ENCODE data around the gene SP7. TPM values are rescaled to one million over a fixed set of nuclear protein-coding genes. Genes with fewer than 3 reads are reported as not detected.

The SP7 gene
- total RNA-seq, 1 donor from 2014 or later, result 0.11 TPM

DNA sequence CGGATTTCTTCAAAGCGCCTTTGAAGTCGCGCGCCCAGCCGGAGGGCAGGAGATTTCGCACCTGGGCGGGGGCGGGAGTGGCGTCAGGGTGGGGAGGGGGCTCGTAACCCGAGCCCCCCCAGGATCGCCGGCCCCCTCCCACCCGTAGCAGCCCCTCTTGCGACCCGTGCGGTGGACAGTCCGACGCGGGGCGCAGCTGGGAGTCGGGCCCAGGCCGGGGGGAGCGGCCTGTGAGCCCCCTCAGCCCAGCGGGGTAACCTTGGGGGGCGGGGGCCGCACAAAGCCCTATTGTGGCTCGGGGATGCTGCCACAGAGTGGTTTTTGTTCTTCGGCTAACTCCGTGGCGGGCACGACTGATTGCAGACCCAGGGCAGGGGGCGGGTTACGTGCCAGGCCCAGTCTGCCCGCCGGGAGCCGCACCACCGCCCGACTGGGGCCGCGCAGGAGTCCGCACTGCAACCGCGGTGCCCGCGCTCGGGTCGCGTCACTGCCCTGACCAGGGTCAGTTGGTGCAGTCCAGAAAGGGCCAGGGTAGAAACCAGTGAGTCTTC, 10.6 kb downstream of the SP7 start:
- no peak for DNase-seq (ENCODE audit: low spot score)
- intact Hi-C loops (cut with micrococcal nuclease), result loop anchor here (2.0 kb wide), 3 partner anchors 55 to 183 kb away; partner anchors contain the start of genes ITGB7 and SP1
- Mint-ChIP-seq H3K27ac (peak overlapping the region; percentile 44), H3K27me3 (ENCODE audit: low read depth) (peaks cover 6% of the 10 kb centered on the region), H3K9me3 (no peaks in the 10 kb centered on the region), H3K4me3 (ENCODE audit: low read depth) (peak overlapping the region; percentile 92), H3K36me3 (ENCODE audit: low read depth) (peaks cover 3% of the 10 kb centered on the region), H3K4me1 (ENCODE audit: low read depth) (peaks cover 25% of the 10 kb centered on the region)

- Mint-ChIP-seq H3K4me1 (ENCODE audit: low read depth) (peaks cover 30% of the 10 kb centered on the region), H3K4me3 (ENCODE audit: low read depth) (peak overlapping the region; percentile 92), H3K27me3 (ENCODE audit: low read depth) (peaks cover 6% of the 10 kb centered on the region), H3K9me3 (no peaks in the 10 kb centered on the region), H3K36me3 (ENCODE audit: low read depth) (peaks cover 5% of the 10 kb centered on the region), H3K27ac (peak overlapping the region; percentile 99)
- intact Hi-C loops (cut with micrococcal nuclease), result loop anchor here (1.0 to 2.0 kb wide), 7 partner anchors 20 to 184 kb away; partner anchors contain the start of genes CSAD, ITGB7, SP1 and ZNF740
- peak; percentile 84 for DNase-seq (ENCODE audit: low spot score)
Measured at GRCh38 chr12:53324779-53325510, 11.2 kb downstream of the SP7 start.

- H3K9me3 Mint-ChIP-seq, result no peaks in the 10 kb centered on the region
- peak overlapping the region; percentile 99 for H3K27ac Mint-ChIP-seq
Measured at GRCh38 chr12:53324113-53324778, 11.9 kb downstream of the SP7 start.

GRCh38 chr12:53320352-53321195, 15.6 kb downstream of the SP7 start:
- intact Hi-C loops (cut with micrococcal nuclease), result loop anchor here (1.0 kb wide), 4 partner anchors 21 to 181 kb away; partner anchors contain the start of genes ESPL1, MYG1, PFDN5 and TARBP2
- Mint-ChIP-seq H3K36me3 (ENCODE audit: low read depth) (peaks cover 23% of the 10 kb centered on the region), H3K9me3 (no peaks in the 10 kb centered on the region), H3K27me3 (ENCODE audit: low read depth) (no peaks in the 10 kb centered on the region), H3K4me3 (ENCODE audit: low read depth) (peak overlapping the region; percentile 99), H3K4me1 (ENCODE audit: low read depth) (peaks cover 33% of the 10 kb centered on the region), H3K27ac (peak overlapping the region; percentile 98)
- DNase-seq (ENCODE audit: low spot score), result no peak

More at GRCh38 chr12:53324113-53324778, 11.9 kb downstream of the SP7 start:
- Mint-ChIP-seq H3K4me3 (ENCODE audit: low read depth) (peak overlapping the region; percentile 92), H3K4me1 (ENCODE audit: low read depth) (peaks cover 31% of the 10 kb centered on the region), H3K27me3 (ENCODE audit: low read depth) (peaks cover 5% of the 10 kb centered on the region), H3K36me3 (ENCODE audit: low read depth) (peaks cover 7% of the 10 kb centered on the region)
- intact Hi-C loops (cut with micrococcal nuclease), result loop anchor here (1.0 to 2.0 kb wide), 7 partner anchors 21 to 185 kb away; partner anchors contain the start of genes CSAD, ITGB7, SP1 and ZNF740
- DNase-seq (ENCODE audit: low spot score), result peak; percentile 65

DNA sequence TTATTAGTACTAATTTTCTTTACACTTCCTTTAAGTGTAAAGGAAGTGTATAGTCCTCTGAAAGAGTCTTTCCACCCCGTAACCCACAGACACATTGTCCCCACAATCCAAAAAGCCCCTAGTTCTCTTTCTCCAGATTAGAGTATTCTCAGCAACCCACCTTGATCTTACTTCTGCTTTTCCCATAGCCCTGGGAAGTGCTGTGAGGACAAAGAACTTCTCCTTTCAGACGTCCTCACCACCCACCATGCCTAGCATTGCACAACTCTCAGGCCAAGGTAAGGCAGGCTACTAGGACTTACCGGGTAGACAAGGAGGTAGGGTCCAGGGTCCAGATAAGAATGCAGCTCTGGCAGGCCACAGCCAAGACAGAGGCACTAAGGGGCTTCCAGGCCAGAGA, 22.2 kb downstream of the SP7 start:
- H3K36me3 Mint-ChIP-seq (ENCODE audit: low read depth), result peaks cover 52% of the 10 kb centered on the region
- no peak overlapping the region for H3K4me3 Mint-ChIP-seq (ENCODE audit: low read depth)
- no peak overlapping the region for H3K27ac Mint-ChIP-seq
- DNase-seq (ENCODE audit: low spot score), result no peak
- peaks cover 2% of the 10 kb centered on the region for H3K4me1 Mint-ChIP-seq (ENCODE audit: low read depth)
- H3K9me3 Mint-ChIP-seq, result no peaks in the 10 kb centered on the region
- no peaks in the 10 kb centered on the region for H3K27me3 Mint-ChIP-seq (ENCODE audit: low read depth)
- intact Hi-C loops (cut with micrococcal nuclease), result no loop called here

GRCh38 chr12:53308276-53308675, 27.9 kb downstream of the SP7 start:
- Mint-ChIP-seq H3K4me3 (ENCODE audit: low read depth) (no peak overlapping the region), H3K4me1 (ENCODE audit: low read depth) (no peaks in the 10 kb centered on the region), H3K27ac (no peak overlapping the region), H3K36me3 (ENCODE audit: low read depth) (peaks cover 54% of the 10 kb centered on the region), H3K9me3 (no peaks in the 10 kb centered on the region), H3K27me3 (ENCODE audit: low read depth) (no peaks in the 10 kb centered on the region)
- intact Hi-C loops (cut with micrococcal nuclease), result no loop called here
- DNase-seq (ENCODE audit: low spot score), result no peak

GRCh38 chr12:53306826-53307225, 29.3 kb downstream of the SP7 start:
- no peaks in the 10 kb centered on the region for H3K27me3 Mint-ChIP-seq (ENCODE audit: low read depth)
- intact Hi-C loops (cut with micrococcal nuclease), result no loop called here
- no peak for DNase-seq (ENCODE audit: low spot score)
- no peak overlapping the region for H3K4me3 Mint-ChIP-seq (ENCODE audit: low read depth)
- peaks cover 65% of the 10 kb centered on the region for H3K36me3 Mint-ChIP-seq (ENCODE audit: low read depth)
- no peak overlapping the region for H3K27ac Mint-ChIP-seq
- H3K4me1 Mint-ChIP-seq (ENCODE audit: low read depth), result peaks cover 7% of the 10 kb centered on the region
- no peaks in the 10 kb centered on the region for H3K9me3 Mint-ChIP-seq

GRCh38 chr12:53302903-53303302, 33.3 kb downstream of the SP7 start:
- Mint-ChIP-seq H3K27me3 (ENCODE audit: low read depth) (no peaks in the 10 kb centered on the region), H3K4me3 (ENCODE audit: low read depth) (peak overlapping the region; percentile 48), H3K9me3 (no peaks in the 10 kb centered on the region), H3K4me1 (ENCODE audit: low read depth) (peaks cover 35% of the 10 kb centered on the region), H3K27ac (peak overlapping the region; percentile 29), H3K36me3 (ENCODE audit: low read depth) (peaks cover 76% of the 10 kb centered on the region)
- intact Hi-C loops (cut with micrococcal nuclease), result no loop called here
- DNase-seq (ENCODE audit: low spot score), result no peak

GRCh38 chr12:53300187-53300586, 36.0 kb downstream of the SP7 start:
- no peak for DNase-seq (ENCODE audit: low spot score)
- peaks cover 50% of the 10 kb centered on the region for H3K4me1 Mint-ChIP-seq (ENCODE audit: low read depth)
- no peaks in the 10 kb centered on the region for H3K27me3 Mint-ChIP-seq (ENCODE audit: low read depth)
- H3K36me3 Mint-ChIP-seq (ENCODE audit: low read depth), result peaks cover 82% of the 10 kb centered on the region
- no peaks in the 10 kb centered on the region for H3K9me3 Mint-ChIP-seq
- intact Hi-C loops (cut with micrococcal nuclease), result no loop called here
- H3K4me3 Mint-ChIP-seq (ENCODE audit: low read depth), result peak overlapping the region; percentile 97
- peak overlapping the region; percentile 86 for H3K27ac Mint-ChIP-seq

- peak; percentile 84 for DNase-seq (ENCODE audit: low spot score)
- intact Hi-C loops (cut with micrococcal nuclease), result loop anchor here (1.0 to 5.0 kb wide), 5 partner anchors 22 to 119 kb away; partner anchors contain the start of genes AAAS, CSAD, ESPL1 and SP1
- H3K27ac Mint-ChIP-seq, result peak within 1 kb of the TSS; percentile 86
- no peaks in the 10 kb centered on the region for H3K9me3 Mint-ChIP-seq
- peak within 1 kb of the TSS; percentile 97 for H3K4me3 Mint-ChIP-seq (ENCODE audit: low read depth)
- H3K27me3 Mint-ChIP-seq (ENCODE audit: low read depth), result no peaks in the 10 kb centered on the region
- peaks cover 56% of the 10 kb centered on the region for H3K4me1 Mint-ChIP-seq (ENCODE audit: low read depth)
- peaks cover 86% of the 10 kb centered on the region for H3K36me3 Mint-ChIP-seq (ENCODE audit: low read depth)
Measured at GRCh38 chr12:53299454-53300180, 36.5 kb downstream of the SP7 start, which contains the start of gene MYG1. TSS of gene MYG1 (plus strand) at chr12:53299695. CDS start at chr12:53299738, 43 bp downstream.

DNA sequence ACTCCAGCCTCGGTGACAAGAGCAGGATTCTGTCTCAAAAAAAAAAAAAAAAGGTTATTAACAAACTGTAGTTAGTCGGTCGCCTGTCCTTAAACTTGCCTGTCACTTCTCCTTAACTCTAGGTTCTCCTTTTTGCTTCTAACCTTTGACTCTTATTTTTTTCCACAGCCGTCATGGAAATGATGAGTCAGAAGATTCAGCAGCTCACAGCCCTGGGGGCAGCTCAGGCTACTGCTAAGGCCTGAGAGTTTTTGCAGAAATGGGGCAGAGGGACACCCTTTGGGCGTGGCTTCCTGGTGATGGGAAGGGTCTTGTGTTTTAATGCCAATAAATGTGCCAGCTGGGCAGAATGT, 37.1 kb downstream of the SP7 start:
- Mint-ChIP-seq H3K27me3 (ENCODE audit: low read depth) (no peaks in the 10 kb centered on the region), H3K36me3 (ENCODE audit: low read depth) (peaks cover 89% of the 10 kb centered on the region), H3K27ac (peak overlapping the region; percentile 86), H3K4me3 (ENCODE audit: low read depth) (peak overlapping the region; percentile 97), H3K4me1 (ENCODE audit: low read depth) (peaks cover 56% of the 10 kb centered on the region), H3K9me3 (no peaks in the 10 kb centered on the region)
- intact Hi-C loops (cut with micrococcal nuclease), result loop anchor here (1.0 to 5.0 kb wide), 5 partner anchors 22 to 119 kb away; partner anchors contain the start of genes AAAS, CSAD, ESPL1 and SP1
- DNase-seq (ENCODE audit: low spot score), result peak; percentile 33

Measured in activated T-helper 2 cell treated with anti-CD3 and anti-CD28 coated beads, Interferon-gamma antibody, Interleukin-2, Interleukin-4, amounts not matched to agents 10 μg/mL and 5 μg/mL and 100 μg/mL, durations not matched to agents 14 hours and 24 hours and 36 hours (primary cell).